Middle frontal gyrus (tissue), 1 donor: ENCODE data around the gene EPRS1.
"Not testable (repeated sequence)": the region's sequence is repeated elsewhere in the genome, so short reads cannot be mapped to it uniquely, and the experiment has no call there.

Experiments used
- DNase-seq: peaks from one replicate; pipeline ENCODE4 v3.0.0-alpha.2; 2015; ENCODE audit warnings: low spot score; ENCODE audit errors: extremely low spot score

The EPRS1 gene

DNA sequence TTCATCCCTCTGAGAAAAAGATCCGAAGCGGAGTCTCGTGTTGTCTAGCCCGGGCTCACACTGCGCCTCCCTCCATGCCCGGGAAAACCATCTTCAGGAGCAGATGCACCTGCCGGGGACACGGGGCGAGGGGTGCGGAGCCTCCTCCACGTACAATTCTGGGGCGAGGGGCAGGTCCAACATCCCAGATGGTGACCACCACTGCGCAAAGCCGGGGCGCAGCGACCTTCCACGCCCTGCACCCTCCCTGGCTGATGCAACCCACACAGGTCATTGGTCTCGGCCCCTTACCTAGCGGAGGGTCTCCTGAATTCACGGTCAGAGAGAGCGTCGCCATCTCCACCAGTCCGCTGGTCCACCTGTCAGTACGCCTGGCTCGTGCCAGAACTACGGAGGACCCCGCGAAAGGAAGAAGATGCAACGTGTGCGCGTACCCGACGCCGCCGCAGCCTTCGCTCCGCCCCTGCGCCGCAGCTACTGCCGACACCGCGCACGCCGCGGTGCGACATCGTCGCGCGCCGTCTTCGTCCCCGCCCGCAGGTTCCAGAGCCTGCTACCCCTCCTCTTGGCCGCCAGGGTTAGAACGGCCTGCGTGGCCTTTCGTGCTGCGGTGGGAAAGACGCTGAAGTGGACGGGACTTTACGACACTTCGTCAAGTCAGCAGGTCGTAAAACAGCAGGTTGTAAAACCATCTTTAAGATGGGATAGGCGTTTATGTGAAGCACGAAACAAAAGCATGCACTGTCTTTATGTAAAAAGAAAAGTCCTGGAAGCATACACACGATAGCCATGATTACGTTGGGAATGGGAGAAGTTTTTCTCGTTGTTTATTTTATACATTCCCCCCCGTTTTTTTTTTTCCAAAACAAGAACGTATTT, at the start of gene EPRS1:
EPRS1 (minus strand) TSS at position 454 of the 879 bp plus-strand sequence; CDS start at position 337, 117 bp downstream.
- peak; percentile 92 for DNase-seq

DNA sequence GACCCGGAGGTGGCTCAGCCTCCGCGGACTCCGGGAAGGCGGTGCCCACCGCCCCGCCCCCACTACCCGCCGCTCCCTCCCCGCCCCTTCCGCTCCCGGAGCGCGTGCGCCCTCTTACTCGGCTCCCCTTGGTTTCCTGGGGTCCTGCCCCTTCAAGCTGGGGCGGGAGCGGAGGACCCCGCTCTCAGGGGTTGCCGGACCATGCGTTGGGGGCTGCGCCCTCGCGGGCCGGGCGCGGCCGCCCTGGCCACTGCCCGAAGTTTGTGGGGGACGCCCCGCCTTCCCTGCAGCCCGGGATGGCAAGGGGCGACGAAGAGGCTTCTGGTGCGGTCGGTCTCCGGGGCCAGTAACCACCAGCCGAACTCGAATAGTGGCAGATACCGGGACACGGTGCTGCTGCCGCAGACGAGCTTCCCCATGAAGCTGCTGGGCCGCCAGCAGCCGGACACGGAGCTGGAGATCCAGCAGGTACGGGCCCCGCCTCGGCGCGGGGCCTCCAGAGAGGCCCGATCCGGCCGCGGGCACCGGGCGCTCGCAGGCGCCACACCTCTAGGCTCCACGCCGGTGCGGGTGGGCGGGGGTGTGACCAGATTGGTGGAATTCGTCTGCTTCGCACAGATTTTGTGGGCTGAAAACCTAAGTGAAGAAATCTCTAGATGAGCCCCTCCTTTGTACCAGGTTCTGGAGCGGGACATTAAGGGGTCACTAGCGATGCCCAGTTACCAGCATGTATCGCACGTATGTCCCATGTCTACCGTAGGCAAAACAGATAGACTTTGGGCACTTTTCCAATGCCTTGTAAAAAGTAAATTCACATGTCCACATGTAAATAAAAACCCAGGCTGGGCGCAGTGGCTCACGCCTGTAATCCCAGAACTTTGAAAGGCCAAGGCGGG, 48.0 kb upstream of the EPRS1 start, which contains the start of gene IARS2:
IARS2 (plus strand) TSS at position 117 of the 896 bp plus-strand sequence; CDS start at position 202, 85 bp downstream.
- no peak for DNase-seq

DNA sequence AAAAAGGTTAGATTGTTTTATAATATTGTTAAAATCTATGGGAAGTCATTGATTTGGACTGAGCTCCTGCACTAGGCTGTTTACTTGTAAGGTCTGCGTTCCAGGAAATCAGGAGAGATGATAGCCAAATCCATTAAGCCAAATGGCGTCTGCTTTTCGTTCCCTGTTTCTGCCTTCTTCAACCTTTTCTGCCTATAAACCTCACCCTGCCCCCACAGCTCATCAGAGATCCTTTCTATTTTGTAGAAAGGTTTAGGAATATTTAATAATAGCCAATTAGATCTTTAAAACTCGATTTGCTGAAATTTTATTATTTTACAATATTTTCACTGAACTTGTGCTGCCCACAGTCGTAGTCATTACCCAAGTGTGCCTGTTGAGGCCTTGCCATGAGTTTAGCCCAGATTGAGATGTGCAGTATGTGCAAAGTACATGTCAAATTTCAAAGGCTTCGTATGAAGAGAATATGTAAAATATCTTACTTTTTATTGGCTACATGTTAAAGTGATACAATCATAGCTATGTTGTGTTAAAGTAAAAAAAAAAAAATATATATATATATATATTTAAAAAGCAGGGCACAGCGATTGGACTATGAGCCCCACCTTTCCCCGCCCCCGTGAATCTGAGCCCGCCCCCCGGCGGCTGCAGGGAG, 47.2 kb upstream of the EPRS1 start:
- DNase-seq, result no peak

- no peak for DNase-seq
Measured at GRCh38 chr1:220092694-220093093, 46.4 kb upstream of the EPRS1 start.

DNA sequence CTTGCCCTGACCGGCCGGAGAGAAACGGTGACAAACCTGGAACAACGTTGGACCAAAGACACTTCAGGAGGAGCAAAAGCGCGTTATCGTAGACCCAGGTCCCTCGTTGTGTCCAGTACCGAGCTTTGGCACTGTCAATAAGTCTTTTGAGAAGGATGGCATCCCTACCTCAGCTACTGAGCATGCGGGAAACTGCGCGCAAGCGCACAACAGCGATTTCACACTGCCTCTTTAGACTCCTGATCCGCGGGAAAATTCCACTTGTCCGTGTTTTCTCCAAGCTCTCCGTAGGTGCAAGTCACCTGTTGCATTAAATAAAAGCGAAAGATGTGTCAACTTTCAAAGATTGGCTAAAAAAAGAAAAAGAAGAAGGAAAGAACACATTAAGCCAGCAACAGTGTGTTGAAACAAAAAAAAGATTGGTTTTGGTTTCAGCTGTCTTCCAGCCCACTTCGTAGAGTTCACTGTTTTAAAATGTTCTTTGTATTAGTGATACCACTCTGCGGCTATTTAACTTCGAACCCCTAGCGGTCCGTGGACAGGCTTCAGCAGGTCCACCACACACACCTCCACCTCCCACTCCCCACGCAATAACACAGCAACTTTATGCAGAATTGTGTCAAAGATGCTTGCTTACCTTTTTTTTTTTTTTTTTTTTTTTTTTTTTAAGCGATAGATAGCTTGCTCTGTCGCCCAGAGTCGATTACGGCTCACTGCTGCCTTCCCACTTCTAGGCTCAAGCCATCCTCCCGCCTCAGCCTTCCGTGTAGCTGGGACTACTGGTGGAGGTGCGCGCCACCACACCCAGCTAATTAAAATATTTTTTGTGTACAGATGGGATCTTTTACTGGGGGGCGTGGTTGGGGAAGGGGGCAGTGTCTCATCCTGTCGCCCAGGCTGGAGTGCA, 43.6 kb upstream of the EPRS1 start, which contains the start of gene BPNT1:
BPNT1 (minus strand) TSS at position 139 of the 907 bp plus-strand sequence. CDS start 9,942 bp downstream, outside the sequence.
- peak; percentile 94 for DNase-seq

DNA sequence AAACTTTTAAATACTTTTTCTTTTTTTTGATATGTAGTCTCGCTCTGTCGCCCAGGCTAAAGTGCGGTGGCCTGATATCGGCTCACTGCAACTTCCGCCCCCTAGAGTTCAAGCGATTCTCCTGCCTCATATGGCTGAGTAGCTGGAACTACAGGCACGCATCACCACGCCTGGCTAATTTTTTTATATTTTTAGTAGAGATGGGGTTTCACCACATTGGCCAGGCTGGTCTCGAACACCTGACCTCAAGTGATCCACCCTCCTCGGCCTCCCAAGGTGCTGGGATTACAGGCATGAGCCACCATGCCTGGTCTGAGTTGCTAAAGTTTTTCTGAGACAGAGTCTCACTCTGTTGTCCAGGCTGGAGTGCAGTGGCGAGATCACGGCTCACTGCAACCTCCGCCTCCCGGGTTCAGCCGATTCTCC, 40.0 kb upstream of the EPRS1 start:
- DNase-seq, result not testable (repeated sequence)

- DNase-seq, result no peak
Measured at GRCh38 chr1:220084460-220084859, 38.2 kb upstream of the EPRS1 start.

DNA sequence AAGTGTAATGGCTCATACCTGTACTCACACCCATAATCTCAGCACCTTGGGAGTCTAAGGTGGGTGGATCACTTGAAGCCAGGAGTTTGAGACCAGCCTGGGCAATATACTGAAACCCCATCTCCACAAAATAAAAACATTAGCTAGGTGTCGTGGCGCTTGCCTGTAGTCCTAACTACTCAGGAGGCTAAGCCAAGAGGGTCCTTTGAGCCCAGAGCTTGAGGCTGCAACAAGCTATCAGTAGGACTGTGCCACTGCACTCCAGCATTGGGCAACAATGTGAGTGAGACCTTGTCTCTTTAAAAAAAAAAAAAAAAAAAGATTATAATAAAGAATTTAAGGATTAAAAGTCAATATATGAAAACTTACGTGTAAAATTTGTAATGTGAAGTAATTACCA, 31.6 kb upstream of the EPRS1 start:
- DNase-seq, result no peak

DNA sequence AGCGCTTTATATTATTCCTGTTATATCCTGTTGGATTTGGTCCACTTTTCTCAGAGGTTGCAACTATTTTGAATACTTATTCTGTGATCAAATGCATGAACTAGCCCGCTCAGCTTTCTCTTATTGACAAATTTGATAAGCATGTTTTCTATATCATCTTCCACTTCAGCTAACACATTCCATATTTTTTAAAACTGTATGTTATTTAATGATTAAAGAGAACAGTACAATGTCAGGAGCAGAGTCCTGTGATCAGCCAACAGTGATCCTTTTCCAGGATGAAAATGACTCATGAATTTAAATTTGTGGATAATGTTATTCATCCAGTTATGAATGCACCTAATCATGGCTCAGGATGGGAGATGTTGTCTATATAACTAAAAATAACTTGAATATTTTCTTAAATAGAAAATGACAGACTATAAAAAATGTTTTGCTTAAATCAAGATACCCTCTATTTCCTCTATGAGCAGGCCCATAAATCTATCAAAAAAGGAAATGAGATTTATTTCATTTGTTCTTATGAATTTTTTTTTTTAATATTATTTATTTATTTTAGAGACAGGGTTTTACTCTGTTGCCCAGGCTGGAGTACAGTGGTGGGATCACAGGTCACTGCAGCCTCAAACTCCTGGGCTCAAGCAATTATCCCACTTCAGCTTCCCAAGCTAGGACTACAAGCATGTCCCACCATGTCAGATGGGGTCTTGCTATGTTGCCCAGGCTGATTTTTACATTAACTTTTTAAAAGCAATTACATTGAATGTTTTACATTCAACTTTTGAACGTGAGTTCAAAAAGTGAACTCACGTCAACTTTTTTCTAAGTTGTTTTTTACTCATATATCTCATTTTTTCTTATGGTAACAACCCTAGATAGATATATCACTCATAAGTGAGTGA, 30.8 kb upstream of the EPRS1 start:
- no peak for DNase-seq

DNA sequence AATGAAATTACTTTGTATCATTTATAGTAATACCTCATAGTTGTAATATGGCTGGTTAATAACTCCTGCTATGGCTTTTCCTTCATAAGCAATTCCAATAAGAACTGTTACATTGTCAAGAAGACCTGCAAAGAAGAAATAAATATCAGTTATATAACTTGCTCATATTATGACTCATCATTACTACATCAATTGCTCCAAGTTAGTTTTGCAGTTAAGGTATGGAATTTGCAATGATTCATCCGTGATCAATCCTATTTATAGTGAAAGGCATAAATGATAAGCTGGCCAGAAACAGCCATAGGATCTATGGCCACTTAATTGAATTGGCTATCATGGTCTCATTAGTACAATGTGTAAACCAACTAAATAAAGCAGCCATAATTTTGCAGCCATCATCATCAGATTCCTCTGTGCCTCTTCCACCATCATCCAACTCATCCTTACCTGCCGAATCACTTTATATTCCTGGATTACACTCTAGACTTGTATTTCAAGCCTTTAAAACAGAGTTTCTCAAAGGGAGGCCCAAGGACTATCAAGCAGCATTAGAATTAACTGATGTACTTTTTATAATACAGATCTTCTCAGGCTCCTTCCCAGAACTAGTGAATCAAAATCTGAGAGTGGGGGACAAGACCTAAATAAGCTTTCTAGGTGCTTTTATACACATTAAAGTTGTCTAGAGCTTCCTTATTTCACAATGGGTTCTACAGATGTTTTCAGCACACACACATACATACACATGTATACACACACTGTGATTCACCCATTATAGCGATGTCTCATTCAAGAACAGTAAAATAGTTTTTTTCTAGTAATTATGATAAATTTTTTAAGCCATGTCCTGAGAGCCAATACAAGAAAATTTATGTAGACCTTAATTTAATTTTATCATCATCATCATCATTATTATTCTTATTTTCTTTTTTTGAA, 21.2 kb upstream of the EPRS1 start:
- no peak for DNase-seq

DNA sequence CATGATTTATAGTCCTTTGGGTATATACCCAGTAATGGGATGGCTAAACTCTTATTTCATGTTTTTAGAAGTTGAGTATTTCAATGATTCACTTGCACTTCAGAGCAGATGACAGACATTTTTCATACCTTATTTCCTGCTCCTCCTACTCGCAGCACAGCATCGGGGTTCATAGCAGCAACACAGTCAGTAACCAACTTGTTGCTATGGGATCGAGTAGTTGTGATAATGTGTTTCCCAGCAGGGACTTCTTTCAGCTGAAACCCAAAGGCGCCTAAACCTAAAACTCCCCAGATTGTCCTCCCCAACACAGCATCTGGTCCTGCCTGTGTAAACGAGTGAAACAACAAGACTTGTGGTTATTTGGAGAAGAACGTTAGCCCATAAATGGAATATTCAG, 16.3 kb upstream of the EPRS1 start:
- no peak for DNase-seq

DNA sequence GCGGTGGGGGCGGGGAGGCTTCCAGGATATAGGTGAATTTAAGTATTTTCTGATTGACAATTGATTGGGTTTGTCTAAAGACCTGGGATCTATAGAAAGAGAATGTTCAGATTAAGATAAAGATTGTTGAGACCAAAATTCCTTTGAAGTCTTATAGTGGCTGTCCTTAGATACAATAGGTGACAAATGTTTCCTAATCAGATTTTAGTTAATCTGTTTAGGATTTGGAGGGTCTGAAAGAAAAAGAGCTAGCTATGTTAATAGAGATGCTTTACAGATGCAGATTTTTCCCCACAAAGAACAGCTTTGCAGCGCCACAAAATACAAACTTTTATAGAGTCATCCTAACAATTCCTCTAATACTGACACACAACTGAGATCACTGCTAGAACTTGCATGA, 14.6 kb upstream of the EPRS1 start:
- no peak for DNase-seq

- no peak for DNase-seq
Measured at GRCh38 chr1:220056374-220056773, 10.1 kb upstream of the EPRS1 start.

DNA sequence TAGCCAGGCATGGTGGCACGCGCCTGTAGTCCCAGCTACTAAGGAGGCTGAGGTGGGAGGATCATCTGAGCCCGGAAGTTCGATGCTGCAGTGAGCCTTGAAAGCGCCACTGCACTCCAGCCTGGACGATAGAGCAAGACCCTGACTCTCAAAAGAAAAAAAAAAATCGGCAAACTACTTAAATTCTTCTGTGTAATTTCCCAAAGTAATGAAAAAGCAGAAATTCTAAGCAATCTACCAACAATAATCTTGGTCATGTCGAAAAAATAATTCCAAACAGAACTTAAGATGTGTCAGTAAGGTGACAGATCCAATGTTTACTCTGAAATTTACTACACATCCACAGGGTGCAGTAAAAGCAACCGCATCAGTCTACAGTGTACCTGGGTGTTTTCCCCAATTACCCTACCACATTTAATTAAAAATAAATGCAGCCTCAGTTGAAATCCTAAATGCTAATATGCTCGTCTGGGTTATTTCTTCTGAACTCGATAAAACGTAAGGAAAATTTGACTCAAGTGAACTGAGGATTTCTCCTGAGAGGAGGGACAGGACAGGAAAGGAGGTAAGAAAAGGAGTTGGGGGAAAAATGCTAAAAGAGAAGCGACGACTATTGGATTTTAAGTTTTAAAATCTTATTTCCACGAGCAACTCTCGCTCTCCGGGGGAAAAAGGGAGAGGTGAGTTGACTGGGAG, 801 bp downstream of the EPRS1 start:
- DNase-seq, result no peak

GRCh38 chr1:220044678-220045355, 1.5 kb downstream of the EPRS1 start:
- DNase-seq, result no peak

GRCh38 chr1:220043646-220044045, 2.7 kb downstream of the EPRS1 start:
- DNase-seq, result no peak

- no peak for DNase-seq
Measured at GRCh38 chr1:220040028-220040596, 6.2 kb downstream of the EPRS1 start.
